Non-pigmented ciliary epithelial cell (primary cell): ENCODE data around the gene ADAM12.

Experiments used
- DNase-seq: peaks from one replicate; pipeline ENCODE4 v3.0.0-alpha.2; 2010; ENCODE audit warnings: low read depth

Gene ADAM12

DNA sequence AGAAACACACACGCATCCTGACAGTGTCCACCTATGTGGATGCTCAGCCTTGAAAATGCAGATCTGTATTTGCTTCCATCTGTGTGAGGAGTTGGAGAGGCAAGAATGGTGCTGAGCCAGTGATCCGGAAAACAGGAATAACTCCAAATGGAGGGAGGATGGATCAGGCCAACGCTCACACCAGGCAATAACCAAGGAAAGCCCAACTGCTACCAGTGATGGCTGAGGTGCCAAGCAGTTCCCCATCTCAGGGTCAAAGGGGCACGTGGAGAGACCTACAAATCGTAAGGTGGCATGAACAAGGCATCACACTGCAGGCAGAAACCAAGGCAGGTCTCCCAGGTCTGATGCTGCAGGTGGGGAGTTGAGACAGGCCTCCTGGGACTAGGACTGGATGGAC, 153.6 kb downstream of the ADAM12 start:
- DNase-seq, result no peak

DNA sequence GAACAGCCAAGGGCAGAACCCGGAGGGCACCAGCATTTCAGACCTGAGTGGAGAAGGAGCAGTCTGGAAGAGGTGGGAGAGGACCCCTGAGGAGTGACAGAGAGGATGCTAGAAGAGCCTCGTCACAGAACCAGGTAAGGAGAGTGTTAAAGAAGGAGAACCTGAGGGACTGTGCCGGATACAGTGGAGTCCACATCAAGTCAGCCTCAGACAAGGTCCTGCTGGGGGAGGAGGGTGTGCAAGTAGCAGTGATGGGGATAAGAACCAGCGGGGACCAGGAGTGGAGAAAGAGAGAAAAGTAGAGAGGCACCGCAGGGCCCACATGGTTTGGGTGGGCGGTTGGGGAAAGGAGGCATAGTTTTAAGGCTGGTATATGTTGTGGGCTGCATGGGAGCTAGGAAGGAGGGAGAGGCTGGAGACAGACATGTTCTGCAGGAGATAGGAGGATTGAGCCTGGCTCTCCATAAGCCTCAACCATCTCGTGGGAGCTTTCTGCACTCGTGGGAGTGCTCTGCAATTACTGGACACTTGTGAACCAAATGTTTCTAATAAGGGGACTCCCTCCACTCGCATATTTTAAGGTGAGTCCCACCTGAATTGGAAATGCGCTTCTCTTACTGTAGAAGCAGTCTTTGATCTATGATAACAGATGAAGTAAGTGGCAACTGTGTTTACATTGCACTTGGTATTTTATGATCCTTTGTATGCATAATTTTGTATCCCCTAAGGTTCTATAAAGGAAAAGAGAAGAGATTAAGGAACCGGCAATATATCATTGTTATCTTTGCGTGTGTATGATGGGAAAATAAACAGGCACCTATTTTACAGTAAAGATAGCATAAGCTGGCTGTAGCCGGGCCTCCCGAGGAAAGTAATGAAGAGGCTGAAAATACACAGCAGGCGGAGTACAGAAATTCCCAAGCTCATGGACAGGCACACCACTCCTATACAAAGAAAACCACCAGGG, 154.8 kb downstream of the ADAM12 start:
- DNase-seq, result no peak

DNA sequence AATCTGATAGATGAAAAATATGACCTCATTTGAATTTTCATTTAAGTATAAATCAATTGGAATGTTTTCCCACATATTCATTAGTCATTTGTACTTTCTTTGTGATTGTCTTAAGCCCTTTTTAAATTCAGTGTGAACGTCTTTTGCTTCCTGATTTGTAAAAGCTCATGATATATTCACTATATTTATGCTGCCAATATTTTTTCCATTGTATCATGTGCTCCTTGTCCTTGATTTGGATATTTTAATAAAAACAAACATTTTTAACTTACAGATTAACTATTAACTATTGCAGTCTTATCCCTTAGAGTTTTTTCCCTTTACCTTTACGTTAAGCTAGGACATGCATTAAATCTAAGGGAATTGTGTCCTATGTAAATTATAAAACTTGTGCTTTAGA, 157.7 kb downstream of the ADAM12 start:
- DNase-seq, result no peak

DNA sequence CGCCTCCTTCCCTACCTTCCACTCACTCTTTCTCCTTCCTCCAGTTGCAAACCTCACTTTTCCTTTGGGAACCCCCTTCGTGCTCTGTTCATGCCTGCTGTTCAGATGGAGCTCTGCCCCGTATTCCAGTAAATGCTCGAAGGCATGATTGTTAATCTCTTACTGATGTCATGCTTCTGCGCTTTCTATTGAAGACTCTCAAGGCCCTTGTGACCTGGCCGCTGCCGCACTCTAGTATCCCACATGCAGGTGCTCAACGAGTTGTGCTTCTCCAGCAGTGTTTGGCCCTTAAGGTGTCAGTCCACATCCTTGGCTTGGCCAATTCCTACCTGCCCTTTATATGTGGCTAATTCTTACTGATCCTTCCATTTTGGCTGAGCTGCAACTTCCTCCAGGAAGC, 158.6 kb downstream of the ADAM12 start:
- no peak for DNase-seq

DNA sequence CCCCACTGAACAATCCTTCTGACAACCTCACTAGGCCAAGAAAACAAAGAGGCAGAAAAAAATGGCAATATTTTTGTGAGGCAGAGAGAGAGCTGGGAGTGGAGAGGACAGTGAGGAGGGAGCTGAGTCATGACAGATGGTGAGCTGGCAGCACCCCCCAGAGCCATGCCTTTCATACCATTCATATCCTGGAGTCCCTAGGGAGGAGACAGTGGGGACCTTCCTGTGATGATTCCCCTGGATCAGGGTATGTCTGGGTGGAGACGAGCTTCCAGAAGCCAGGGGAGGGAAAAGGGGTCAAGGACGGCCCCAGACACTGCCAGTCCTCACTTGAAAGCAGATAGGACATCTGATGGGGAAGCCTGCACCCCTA, 160.5 kb downstream of the ADAM12 start:
- DNase-seq, result peak; percentile 60

DNA sequence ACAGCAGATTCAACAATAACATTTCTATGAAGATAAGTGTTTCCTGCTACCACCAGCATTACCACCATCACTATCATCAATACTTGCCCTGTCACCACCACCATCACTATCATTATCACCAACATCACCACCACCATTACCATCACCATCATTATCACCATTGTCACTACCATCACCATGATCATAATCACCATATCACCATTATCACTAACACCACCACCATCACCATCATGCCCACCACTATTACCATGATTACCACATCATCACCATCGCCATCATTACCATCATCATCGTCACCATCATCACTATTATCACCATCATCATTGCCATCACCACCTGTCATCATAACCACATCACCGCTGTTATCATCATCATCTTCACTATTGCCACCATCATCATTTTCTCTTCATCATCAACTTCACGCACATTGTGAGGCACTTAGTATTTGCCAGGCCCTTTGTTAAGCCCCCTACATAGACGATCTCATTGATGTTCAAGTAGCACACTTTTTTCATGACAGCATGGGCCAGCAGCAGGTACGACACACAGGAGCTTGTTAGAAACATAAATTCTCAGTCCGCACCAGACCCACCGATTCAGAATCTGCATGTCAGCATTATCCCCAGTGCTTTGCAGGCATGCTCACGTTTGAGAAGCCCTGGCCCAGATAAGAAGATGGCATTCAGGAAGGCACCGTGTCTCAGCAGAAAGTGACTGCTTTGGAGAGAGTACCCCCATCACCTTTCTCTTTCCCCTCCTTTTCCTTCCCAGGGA, 161.1 kb downstream of the ADAM12 start:
- DNase-seq, result no peak

DNA sequence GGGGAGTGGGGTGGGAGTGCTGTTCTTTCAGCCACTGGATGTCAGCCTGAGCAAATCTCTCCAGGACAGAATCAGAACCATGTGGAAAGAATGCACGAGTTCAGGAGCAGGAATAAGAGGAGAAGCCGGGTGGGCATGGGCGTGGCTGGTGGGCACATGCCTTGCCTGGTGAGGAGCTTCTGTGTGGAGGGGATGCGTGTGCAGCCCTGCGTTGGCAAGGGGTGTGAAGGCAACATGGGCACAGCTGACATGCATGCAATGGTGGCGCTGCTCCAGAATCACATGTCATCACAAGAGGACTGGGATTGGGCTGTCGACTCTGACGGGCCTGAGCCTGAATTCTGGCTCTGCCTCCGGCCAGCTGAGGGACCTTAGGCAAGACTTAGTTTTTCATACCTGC, 162.1 kb downstream of the ADAM12 start:
- DNase-seq, result no peak

DNA sequence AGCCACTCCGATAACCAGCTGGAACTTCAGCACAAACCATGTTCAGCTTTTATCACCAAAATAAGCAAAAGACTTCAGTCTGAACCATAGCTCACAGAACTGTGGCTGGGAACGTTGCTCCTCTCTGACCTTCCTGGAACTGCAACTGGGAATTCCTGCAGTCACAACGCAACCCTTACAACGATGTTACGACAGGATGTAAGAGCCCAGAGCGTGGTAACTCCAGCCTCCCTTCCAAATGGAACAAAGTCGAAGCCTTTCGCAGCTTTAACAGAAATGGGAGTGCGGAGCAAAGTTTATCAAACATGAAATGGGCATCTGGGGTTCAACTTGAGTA, 162.6 kb downstream of the ADAM12 start:
- no peak for DNase-seq

DNA sequence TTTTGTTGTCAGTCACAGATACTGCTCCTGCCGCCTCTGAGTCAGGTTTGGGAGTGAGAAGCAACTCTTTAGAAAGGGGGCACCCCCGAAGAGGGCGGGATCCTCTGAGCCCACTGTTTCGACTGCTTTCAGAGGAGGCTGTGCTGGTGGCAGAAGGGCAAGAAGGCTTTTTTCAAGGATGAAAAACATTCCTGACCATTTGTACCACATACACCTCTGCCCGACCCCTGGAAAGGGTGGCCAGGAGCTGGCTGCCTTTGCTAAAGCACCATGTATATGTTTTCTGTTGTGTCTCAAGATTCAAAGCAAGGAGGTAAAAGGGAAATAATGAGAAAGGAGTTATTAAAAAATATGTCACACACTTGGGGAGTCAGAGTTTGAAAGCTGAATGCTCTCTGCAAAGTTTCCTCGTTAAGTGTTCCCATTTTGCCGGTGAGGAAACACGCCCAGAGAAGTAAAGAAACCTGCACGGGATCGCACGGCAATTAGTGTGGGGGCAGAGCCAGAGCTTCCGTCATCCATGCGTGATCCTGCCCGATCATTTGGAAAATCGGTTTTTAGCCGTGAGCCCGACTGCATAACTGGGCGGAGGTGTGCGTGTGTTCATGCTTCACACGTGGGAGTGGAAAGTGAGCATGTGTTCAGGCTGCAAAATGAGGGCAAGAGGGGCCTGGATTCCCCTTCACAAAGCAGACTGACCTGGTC, 163.2 kb downstream of the ADAM12 start:
- DNase-seq, result no peak

DNA sequence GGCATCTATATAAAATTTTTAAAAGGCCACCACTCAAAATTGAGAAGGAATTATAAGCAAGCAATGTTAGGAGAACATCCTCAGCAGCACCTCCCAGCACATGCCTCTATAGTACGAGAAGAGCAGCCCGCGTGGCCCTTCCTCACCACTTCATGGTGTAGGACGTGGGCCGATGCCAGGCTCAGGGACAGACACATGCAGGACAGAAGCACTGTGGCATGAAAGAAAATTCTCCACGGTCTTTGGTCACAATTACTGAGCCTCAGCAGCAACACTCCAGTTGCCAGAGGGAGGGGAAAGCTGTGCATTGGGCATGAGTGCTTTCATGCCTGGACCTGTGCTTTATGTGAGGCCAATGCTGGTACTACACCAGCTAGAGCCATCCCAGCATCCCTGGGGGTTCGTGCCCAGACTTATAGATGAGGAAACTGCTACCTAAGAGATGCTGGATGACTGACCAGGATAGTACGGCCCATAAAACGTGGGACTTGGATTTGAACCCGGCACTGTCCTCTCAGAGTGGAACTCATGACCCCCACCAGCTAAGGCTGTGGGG, 164.7 kb downstream of the ADAM12 start:
- no peak for DNase-seq

DNA sequence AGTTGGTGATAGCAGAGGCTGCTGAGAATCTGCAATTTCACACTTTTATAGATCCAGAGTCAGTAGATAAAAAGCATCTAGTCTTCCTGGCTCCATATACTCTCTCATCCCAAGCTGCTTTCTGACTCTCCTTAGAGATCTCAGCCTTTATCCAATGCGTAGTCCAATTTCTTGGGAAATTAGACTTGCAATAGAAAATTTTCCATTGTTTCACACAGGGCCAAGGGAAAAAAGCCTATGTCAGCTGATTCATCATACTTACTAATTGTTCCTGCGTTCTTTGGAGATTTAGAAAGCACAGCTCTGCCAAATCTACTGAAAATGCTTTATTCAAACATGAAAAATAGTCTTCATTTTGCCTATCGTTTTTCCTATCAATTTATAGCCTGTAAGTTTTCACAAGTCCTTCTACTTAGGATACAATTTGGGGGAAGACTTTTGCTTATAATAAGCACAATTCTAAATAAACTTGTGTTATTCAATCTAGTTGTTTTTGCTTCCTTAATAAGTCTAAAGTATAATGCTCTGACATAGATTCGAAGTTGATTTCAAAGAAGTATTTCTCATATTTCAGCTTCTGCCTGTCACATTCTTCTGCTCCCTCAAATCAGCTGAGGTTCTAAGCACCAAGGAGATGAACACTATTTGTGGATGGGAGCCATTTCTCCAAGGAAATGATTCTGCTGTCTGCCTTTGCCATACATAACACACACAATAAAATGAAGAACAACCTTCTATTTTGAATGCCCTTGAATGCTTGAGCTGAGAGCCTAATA, 165.4 kb downstream of the ADAM12 start:
- DNase-seq, result no peak

DNA sequence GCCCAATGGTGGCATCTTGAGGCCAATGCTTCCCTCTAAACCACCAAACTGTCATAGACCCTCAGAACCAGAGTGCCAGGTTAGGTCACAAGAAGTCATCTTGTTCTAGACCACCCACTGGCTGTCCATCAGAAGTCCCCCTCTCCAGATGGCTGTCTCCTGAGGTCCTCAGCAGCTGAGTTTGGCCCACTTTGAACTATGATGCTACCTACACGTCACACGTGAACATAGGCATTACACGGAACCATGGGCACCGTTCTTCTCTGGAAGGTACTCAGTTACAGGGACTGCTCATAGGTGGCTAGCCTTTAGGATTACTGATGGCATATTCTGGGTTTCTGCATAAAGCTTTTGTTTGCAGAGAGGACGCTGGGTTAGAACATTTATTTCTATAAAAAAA, 166.4 kb downstream of the ADAM12 start:
- no peak for DNase-seq

DNA sequence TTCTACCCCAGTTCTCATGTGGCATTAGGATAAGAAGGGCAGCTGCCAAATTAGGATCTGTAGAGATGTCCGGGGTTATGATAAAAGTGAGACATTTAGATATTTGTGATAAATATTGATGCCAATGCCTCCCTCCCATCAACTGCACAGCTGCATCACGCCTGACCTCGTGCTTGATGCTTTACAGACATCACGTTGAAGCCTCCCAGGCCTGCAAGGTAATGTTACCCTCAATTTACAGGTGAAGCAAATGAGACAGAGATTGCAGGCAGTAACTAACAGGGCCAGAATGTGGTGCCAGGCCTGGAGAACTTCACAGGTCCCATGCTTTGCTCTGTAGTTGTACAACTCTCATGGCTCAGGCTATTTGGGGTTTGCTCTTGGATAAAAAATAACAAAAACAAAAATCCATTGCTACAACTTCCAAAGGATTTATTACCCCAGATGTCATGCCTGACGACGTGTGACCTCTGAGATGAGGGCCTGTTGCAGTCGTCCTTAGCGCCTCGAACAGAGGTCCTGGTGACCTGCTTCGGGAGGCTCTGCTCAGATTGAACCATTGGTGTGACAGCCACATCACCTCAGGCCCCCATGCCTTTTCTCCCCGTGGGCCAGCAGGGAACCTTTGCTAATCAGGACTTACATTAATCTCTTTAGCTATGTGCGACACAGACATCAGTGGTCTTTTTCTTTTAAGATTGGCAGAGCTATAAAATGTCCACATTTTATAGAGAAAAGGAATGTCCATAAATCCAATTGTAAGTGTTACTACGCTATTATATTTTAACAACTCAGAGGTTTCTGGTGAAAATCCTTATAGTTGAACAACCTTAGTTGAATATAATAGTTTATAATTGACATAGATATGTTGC, 169.3 kb downstream of the ADAM12 start:
- no peak for DNase-seq

DNA sequence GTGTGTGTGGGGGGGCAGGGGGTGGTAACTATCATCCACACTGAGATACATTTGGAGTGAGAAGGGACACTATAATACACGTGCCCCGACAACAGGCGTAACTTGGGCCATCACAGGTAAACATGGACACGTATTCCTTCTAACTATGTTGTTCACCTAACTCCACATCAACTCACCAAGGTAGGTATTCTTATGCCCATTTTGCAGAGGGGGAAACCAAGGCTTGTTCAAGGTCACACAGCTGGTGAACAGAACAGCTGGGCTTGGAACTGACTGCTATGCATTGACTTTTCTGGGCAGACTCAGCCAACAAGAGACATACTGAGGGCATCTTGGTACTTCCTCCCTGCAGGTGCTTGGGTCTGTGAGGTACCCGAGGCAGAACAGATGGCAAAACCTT, 170.1 kb downstream of the ADAM12 start:
- no peak for DNase-seq

DNA sequence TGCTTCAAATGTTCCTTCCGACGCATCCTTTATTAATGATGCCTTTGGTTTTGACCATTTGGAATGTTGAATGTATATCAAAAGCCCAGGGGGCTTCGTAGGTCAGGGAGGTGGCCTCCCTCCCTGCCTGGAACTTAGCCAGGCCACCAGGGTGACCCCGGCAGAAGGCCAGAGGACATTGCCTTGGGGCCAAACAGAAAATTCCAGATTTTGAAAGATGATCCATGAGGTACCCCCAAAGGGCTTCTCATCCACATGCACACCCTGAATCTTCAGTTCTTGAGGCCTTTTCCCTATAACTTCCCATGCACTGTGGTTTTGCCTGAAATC, 171.7 kb downstream of the ADAM12 start:
- DNase-seq, result no peak

DNA sequence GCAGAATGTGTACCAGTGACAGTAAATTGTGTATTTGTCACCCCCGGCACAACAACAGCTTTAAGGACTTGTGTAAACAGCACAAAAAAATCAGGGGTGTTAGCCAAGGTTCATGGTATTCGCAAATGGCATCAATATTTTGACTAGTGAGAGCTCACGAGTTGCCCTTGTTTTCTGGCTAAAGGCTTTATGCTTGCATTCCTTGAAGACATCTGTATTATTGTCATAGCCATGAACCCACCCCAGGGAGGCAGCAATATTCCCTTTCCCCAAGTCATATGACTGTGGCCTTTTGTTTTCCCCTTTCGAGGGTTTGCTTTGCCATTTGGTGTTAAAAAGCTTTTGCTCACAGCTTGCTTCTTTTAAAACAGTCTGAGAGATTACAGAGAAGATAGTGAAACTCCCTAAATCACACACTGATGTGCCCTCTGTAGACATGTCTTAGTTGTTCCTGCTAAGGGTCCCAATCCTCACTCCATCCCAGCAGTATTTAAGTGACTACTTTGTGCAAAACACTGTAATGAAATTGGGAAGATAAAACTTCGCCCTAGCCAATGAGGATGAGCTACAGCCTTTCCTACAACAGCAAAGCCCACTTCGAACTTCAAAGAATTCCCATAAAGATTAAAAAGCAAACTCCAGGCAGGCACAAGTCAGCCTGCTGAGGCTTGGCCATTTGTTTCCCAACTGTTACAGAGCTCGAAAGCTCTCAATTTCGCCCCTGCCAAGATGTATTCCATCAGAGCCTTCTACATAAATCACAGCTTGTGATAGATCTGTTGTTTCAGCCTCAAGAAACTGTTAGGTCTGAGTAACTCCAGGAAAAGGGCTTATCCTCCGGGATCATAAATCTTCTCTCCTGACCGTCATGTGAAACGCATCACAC, 172.3 kb downstream of the ADAM12 start:
- no peak for DNase-seq

DNA sequence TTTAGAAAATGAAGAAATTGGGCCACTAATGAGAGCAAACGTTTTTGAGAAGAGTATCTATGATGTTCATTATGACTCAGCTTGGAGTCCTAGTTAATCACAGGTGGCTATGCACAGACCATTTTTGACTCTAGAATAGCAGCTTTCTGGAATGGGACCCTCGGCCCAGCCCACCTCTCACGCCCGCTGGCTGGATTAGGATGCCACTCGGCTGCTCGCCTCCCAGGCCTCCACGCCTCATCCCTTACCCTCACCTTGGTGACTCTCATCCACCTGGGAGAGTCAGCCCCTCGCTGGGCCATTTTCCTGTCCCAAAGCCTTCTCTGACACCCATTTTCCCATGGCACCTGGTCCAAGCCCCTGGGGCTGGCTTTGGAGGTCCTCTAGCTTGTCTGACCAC, 173.6 kb downstream of the ADAM12 start:
- no peak for DNase-seq

DNA sequence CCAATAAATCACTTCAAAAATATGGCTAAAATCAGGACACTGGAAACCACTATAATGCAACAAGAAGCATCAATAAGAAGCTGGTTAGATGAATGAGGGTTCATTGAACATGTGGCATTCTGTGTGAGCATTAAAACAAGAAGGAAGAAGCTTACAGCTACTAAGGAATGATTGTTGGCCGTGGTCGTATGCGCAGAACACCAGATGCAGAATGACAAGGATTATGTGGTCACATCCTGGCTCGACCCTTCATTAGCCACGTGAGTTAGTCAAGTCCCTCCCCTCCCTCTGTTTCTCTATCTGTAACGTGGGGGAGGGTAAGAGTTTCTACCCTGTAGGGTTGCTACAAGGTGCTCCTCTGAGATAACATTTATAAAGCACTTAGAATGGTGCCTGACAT, 174.3 kb downstream of the ADAM12 start:
- no peak for DNase-seq

DNA sequence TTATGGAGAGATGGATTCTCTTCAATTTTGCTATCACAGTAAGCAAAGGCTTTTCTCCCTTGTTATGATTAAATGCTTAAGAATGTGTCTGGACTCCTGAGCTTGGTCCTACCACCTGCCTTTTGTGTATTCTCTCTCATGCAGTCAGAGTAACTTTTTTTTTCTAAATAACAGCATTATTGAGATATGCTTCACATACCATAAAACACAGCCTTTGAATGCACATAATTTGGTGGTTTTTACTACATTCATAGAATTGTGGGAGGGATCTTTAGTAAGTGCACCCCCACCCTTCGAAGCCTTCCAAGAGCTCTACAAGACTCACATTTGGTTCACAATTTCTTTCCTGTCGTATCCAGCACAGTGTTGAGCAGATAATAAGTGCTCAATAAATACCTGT, 175.5 kb downstream of the ADAM12 start:
- no peak for DNase-seq
